Measurements from ENCODE around the gene SPIN1. TPM values are rescaled to one million over a fixed set of nuclear protein-coding genes. Genes with fewer than 3 reads are reported as not detected.

Gene SPIN1
- total RNA-seq, 1 experiment from 2014 or later, result 76.9 TPM

DNA sequence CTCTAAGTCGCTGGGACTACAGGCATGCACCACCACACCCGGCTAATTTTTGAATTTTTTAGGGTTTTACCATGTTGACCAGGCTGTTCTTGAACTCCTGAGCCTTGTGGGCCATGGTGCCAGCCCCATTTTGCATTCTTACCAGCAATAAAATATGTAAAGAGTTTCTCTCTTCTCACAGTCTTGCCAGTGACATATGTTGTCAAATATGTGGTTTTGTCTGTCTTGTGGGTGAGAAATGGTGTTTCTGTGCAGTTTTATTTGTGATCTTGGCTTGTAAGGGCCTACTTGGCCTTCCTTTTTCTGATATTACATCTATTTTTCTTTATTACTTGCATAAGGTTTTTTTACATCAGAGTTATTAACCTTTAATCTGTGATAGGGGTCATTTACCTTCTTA, 47.1 kb downstream of the SPIN1 start:
- POLR2A ChIA-PET, result no interaction called here
- no peak overlapping the region for H3K4me3 ChIP-seq (ENCODE audit: low read depth in 2 of 2, low read length in 2 of 2)
- H3K4me1 ChIP-seq (ENCODE audit: control insufficient read depth, insufficient read depth, low read length), result no peaks in the 10 kb centered on the region
- intact Hi-C loops (cut with micrococcal nuclease; ENCODE audit: unreplicated experiment), result no loop called here
- no peaks in the 10 kb centered on the region for H3K9me3 ChIP-seq (ENCODE audit: control insufficient read depth, insufficient read depth, low read depth, low read length)
- no TSS peak for BruUV-seq (replicated peaks)
- TF ChIP-seq TCF7L2 (IDR thresholded peaks at IDR 0.05; ENCODE audit: low read depth, low read length) (no peak), SIN3A (IDR thresholded peaks at IDR 0.05; ENCODE audit: borderline replicate concordance, insufficient read depth, low read depth, low read length) (no peak), POLR2AphosphoS5 (IDR thresholded peaks at IDR 0.05; ENCODE audit: low read depth, low read length) (no peak)
- TF ChIP-seq, protein P1, sequence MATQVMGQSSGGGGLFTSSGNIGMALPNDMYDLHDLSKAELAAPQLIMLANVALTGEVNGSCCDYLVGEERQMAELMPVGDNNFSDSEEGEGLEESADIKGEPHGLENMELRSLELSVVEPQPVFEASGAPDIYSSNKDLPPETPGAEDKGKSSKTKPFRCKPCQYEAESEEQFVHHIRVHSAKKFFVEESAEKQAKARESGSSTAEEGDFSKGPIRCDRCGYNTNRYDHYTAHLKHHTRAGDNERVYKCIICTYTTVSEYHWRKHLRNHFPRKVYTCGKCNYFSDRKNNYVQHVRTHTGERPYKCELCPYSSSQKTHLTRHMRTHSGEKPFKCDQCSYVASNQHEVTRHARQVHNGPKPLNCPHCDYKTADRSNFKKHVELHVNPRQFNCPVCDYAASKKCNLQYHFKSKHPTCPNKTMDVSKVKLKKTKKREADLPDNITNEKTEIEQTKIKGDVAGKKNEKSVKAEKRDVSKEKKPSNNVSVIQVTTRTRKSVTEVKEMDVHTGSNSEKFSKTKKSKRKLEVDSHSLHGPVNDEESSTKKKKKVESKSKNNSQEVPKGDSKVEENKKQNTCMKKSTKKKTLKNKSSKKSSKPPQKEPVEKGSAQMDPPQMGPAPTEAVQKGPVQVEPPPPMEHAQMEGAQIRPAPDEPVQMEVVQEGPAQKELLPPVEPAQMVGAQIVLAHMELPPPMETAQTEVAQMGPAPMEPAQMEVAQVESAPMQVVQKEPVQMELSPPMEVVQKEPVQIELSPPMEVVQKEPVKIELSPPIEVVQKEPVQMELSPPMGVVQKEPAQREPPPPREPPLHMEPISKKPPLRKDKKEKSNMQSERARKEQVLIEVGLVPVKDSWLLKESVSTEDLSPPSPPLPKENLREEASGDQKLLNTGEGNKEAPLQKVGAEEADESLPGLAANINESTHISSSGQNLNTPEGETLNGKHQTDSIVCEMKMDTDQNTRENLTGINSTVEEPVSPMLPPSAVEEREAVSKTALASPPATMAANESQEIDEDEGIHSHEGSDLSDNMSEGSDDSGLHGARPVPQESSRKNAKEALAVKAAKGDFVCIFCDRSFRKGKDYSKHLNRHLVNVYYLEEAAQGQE (IDR thresholded peaks at IDR 0.05; ENCODE audit: insufficient read depth in 1 of 2, low read depth in 2 of 2, low read length in 1 of 2), result no peak
- TF ChIP-seq, protein P2, sequence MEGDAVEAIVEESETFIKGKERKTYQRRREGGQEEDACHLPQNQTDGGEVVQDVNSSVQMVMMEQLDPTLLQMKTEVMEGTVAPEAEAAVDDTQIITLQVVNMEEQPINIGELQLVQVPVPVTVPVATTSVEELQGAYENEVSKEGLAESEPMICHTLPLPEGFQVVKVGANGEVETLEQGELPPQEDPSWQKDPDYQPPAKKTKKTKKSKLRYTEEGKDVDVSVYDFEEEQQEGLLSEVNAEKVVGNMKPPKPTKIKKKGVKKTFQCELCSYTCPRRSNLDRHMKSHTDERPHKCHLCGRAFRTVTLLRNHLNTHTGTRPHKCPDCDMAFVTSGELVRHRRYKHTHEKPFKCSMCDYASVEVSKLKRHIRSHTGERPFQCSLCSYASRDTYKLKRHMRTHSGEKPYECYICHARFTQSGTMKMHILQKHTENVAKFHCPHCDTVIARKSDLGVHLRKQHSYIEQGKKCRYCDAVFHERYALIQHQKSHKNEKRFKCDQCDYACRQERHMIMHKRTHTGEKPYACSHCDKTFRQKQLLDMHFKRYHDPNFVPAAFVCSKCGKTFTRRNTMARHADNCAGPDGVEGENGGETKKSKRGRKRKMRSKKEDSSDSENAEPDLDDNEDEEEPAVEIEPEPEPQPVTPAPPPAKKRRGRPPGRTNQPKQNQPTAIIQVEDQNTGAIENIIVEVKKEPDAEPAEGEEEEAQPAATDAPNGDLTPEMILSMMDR (IDR thresholded peaks at IDR 0.05), result no peak
- in situ Hi-C loops (cut with HindIII; ENCODE audit: low pct_unique_long_range_greater_than_20kb, low sequenced_read_pairs), result no loop called here
- H3K27me3 ChIP-seq (ENCODE audit: control insufficient read depth, insufficient read depth, low read length), result no peaks in the 10 kb centered on the region
- H3K36me3 ChIP-seq (ENCODE audit: control insufficient read depth, insufficient read depth, low read length), result no peaks in the 10 kb centered on the region
- H3K27ac ChIP-seq (ENCODE audit: low read length), result no peak overlapping the region
- no peak for DNase-seq (ENCODE audit: low read depth, low spot score)
- ATAC-seq, result no peak
- CTCF ChIA-PET, result no interaction called here

DNA sequence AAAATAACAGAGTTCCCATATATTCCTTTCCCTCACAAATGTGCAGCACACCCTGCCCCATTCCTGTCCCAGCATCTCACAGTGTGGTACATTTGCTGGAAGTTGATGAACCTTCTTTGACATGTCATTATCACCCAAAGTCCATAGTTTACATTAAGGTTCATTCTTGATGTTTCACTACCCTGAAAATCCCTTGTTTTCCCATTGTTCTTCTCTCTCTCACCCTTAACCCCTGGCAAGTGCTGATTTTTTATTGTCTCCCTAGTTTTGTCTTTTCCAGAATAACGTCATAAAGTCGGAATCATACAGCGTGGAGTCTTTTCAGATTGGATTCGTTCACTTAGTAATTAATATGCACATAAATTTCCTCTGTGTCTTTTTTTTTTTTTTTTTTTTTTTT, 48.1 kb downstream of the SPIN1 start:
- DNase-seq (ENCODE audit: low read depth, low spot score) (no peak), ATAC-seq (no peak)
- Histone ChIP-seq H3K27ac (ENCODE audit: low read length) (no peak overlapping the region), H3K4me1 (ENCODE audit: control insufficient read depth, insufficient read depth, low read length) (no peaks in the 10 kb centered on the region), H3K4me3 (ENCODE audit: low read depth in 2 of 2, low read length in 2 of 2) (no peak overlapping the region), H3K36me3 (ENCODE audit: control insufficient read depth, insufficient read depth, low read length) (no peaks in the 10 kb centered on the region), H3K9me3 (ENCODE audit: control insufficient read depth, insufficient read depth, low read depth, low read length) (no peaks in the 10 kb centered on the region), H3K27me3 (ENCODE audit: control insufficient read depth, insufficient read depth, low read length) (no peaks in the 10 kb centered on the region)
- BruUV-seq (replicated peaks), result no TSS peak
- intact Hi-C loops (cut with micrococcal nuclease; ENCODE audit: unreplicated experiment) (no loop called here), in situ Hi-C loops (cut with HindIII; ENCODE audit: low pct_unique_long_range_greater_than_20kb, low sequenced_read_pairs) (no loop called here)
- POLR2A ChIA-PET, result no interaction called here
- no peak for TF ChIP-seq SIN3A (IDR thresholded peaks at IDR 0.05; ENCODE audit: borderline replicate concordance, insufficient read depth, low read depth, low read length)
- TF ChIP-seq TCF7L2 (IDR thresholded peaks at IDR 0.05; ENCODE audit: low read depth, low read length), result no peak
- TF ChIP-seq POLR2AphosphoS5 (IDR thresholded peaks at IDR 0.05; ENCODE audit: low read depth, low read length), result no peak
- TF ChIP-seq, protein P2 (IDR thresholded peaks at IDR 0.05), result no peak
- TF ChIP-seq, protein P1 (IDR thresholded peaks at IDR 0.05; ENCODE audit: insufficient read depth in 1 of 2, low read depth in 2 of 2, low read length in 1 of 2), result no peak
- CTCF ChIA-PET, result no interaction called here
